ENCODE measurements around the gene CYP4A22.
A peak's percentile ranks its signal among the peaks of the same experiment; 100 is the strongest.
"Not testable (repeated sequence)": the region's sequence is repeated elsewhere in the genome, so short reads cannot be mapped to it uniquely, and the experiment has no call there.

Gene CYP4A22

GRCh38 chr1:47184822-47185677, 47.8 kb downstream of the CYP4A22 start:
- no peak for DNase-seq (ENCODE audit: low read depth)

GRCh38 chr1:47186267-47187185, 49.3 kb downstream of the CYP4A22 start:
- DNase-seq (ENCODE audit: low read depth), result no peak

GRCh38 chr1:47187231-47187925, 50.1 kb downstream of the CYP4A22 start:
- DNase-seq (ENCODE audit: low read depth), result no peak

GRCh38 chr1:47187926-47188250, 50.6 kb downstream of the CYP4A22 start:
- no peak for DNase-seq (ENCODE audit: low read depth)

GRCh38 chr1:47188791-47189785, 51.8 kb downstream of the CYP4A22 start:
- no peak for DNase-seq (ENCODE audit: low read depth)

GRCh38 chr1:47189844-47190508, 52.7 kb downstream of the CYP4A22 start, which contains the start of gene PDZK1IP1:
Gene PDZK1IP1, minus strand, starts transcription at chr1:47190036. Its CDS starts 104 bp downstream, at chr1:47189932.
- no peak for DNase-seq (ENCODE audit: low read depth)

- DNase-seq (ENCODE audit: low read depth), result no peak
Measured at GRCh38 chr1:47190509-47190855, 53.2 kb downstream of the CYP4A22 start.

GRCh38 chr1:47190857-47191256, 53.6 kb downstream of the CYP4A22 start:
- no peak for DNase-seq (ENCODE audit: low read depth)

- DNase-seq (ENCODE audit: low read depth), result no peak
Measured at GRCh38 chr1:47191940-47192457, 54.8 kb downstream of the CYP4A22 start.

- DNase-seq (ENCODE audit: low read depth), result peak; percentile 61
Measured at GRCh38 chr1:47192458-47193384, 55.5 kb downstream of the CYP4A22 start.

GRCh38 chr1:47193496-47193895, 56.3 kb downstream of the CYP4A22 start:
- DNase-seq (ENCODE audit: low read depth), result not testable (repeated sequence)

- DNase-seq (ENCODE audit: low read depth), result no peak
Measured at GRCh38 chr1:47194311-47194710, 57.1 kb downstream of the CYP4A22 start.

- not testable (repeated sequence) for DNase-seq (ENCODE audit: low read depth)
Measured at GRCh38 chr1:47195981-47196380, 58.7 kb downstream of the CYP4A22 start.

GRCh38 chr1:47196622-47197021, 59.4 kb downstream of the CYP4A22 start:
- no peak for DNase-seq (ENCODE audit: low read depth)

- no peak for DNase-seq (ENCODE audit: low read depth)
Measured at GRCh38 chr1:47198214-47198613, 61.0 kb downstream of the CYP4A22 start.
